ENCODE measurements around the gene COPG1. TPM values are rescaled to one million over a fixed set of nuclear protein-coding genes. Genes with fewer than 3 reads are reported as not detected.

COPG1 gene
- total and polyA plus RNA-seq, 2 experiments from 2014 or later, result 50.0 to 106 TPM

DNA sequence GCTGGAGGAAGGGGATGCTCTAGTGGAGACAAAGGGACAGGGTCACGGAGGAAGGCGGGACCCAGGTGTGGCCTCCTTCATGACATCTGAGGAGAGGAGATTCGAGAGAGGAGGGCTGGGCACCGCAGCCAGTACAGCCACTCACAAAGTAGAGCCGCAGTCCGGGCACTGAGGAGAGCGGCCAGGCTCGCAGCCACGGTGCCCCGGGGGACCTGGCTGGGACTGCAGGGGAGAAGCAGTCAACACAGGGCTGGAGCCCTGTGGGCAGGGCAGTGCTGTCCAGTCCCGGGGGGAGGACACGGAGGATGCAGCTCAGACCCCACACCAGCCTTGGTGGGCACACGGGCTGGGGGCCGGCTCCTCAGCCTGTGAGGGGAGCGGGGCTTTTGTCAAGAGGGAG, 69.5 kb downstream of the COPG1 start:
- H3K27me3 Mint-ChIP-seq (ENCODE audit: insufficient read depth, low read depth, poor library complexity), result peaks cover 14% of the 10 kb centered on the region

DNA sequence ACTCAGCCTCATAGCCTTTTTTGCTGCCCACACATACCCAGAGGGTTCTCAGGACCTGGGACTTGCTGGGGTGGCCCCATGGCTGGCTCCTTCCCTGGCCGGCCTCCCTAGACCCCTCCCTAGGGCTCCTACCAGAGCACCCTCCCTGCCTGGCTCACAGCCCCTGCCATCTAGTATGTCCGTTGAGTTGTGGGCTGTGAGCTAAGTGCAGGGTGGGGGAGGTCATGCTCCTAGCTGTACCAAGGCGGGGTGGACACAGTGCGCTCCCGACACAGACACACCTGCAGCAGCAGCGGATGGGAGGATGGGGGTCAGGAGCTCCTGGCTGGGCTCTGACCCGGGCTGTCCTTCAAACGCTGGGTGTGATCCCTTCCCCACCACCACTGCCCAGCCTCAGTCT, 70.9 kb downstream of the COPG1 start:
- no peaks in the 10 kb centered on the region for H3K4me1 ChIP-seq (ENCODE audit: insufficient read depth)
- no peak overlapping the region for H3K4me2 ChIP-seq
- H3K4me3 ChIP-seq, result no peak overlapping the region
- Mint-ChIP-seq H3K27ac (no peak overlapping the region), H3K9me3 (no peaks in the 10 kb centered on the region), H3K27me3 (ENCODE audit: insufficient read depth, low read depth, poor library complexity) (peaks cover 11% of the 10 kb centered on the region), H3K36me3 (ENCODE audit: low read depth) (peaks cover 6% of the 10 kb centered on the region; the same call in 2 of the 3 replicates), H3K4me1 (peaks cover 3% of the 10 kb centered on the region; the same call in 1 of the 3 replicates), H3K4me3 (no peak overlapping the region)
- no peaks in the 10 kb centered on the region for H3K36me3 ChIP-seq (ENCODE audit: insufficient read depth)
- no peaks in the 10 kb centered on the region for H3F3A ChIP-seq (replicated peaks; ENCODE audit: low read depth)
- H3K9me2 ChIP-seq (ENCODE audit: insufficient read depth), result no peaks in the 10 kb centered on the region
- DNase-seq (ENCODE audit: low spot score) (no peak), ATAC-seq (no peak)
- no peak overlapping the region for H3K27ac ChIP-seq (ENCODE audit: low read depth)
- peaks cover 11% of the 10 kb centered on the region for H3K79me2 ChIP-seq (replicated peaks; ENCODE audit: insufficient read depth)
- H3K27me3 ChIP-seq (ENCODE audit: insufficient read depth), result no peaks in the 10 kb centered on the region
- no peaks in the 10 kb centered on the region for H4K20me1 ChIP-seq (replicated peaks; ENCODE audit: insufficient read depth)
- no peak overlapping the region for H2AFZ ChIP-seq
- TF ChIP-seq, protein P1, sequence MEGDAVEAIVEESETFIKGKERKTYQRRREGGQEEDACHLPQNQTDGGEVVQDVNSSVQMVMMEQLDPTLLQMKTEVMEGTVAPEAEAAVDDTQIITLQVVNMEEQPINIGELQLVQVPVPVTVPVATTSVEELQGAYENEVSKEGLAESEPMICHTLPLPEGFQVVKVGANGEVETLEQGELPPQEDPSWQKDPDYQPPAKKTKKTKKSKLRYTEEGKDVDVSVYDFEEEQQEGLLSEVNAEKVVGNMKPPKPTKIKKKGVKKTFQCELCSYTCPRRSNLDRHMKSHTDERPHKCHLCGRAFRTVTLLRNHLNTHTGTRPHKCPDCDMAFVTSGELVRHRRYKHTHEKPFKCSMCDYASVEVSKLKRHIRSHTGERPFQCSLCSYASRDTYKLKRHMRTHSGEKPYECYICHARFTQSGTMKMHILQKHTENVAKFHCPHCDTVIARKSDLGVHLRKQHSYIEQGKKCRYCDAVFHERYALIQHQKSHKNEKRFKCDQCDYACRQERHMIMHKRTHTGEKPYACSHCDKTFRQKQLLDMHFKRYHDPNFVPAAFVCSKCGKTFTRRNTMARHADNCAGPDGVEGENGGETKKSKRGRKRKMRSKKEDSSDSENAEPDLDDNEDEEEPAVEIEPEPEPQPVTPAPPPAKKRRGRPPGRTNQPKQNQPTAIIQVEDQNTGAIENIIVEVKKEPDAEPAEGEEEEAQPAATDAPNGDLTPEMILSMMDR (conservative IDR thresholded peaks at IDR 0.05; ENCODE audit: low read depth in 2 of 2), result no peak
- TF ChIP-seq EZH2 (IDR thresholded peaks at IDR 0.05; ENCODE audit: low read depth, unreplicated experiment) (no peak), POLR2AphosphoS5 (IDR thresholded peaks at IDR 0.05; ENCODE audit: low read depth) (no peak)

More for the DNA sequence above, 69.5 kb downstream of the COPG1 start:
- H3K36me3 Mint-ChIP-seq (ENCODE audit: low read depth), result peaks cover 4% of the 10 kb centered on the region; the same call in 2 of the 3 replicates
- Histone ChIP-seq H3K27me3 (ENCODE audit: insufficient read depth) (no peaks in the 10 kb centered on the region), H3K4me3 (no peak overlapping the region), H3K4me2 (no peak overlapping the region), H3F3A (replicated peaks; ENCODE audit: low read depth) (no peaks in the 10 kb centered on the region), H3K9me2 (ENCODE audit: insufficient read depth) (no peaks in the 10 kb centered on the region), H2AFZ (no peak overlapping the region), H3K79me2 (replicated peaks; ENCODE audit: insufficient read depth) (peaks cover 11% of the 10 kb centered on the region), H4K20me1 (replicated peaks; ENCODE audit: insufficient read depth) (no peaks in the 10 kb centered on the region), H3K36me3 (ENCODE audit: insufficient read depth) (no peaks in the 10 kb centered on the region), H3K27ac (ENCODE audit: low read depth) (no peak overlapping the region), H3K4me1 (ENCODE audit: insufficient read depth) (peaks cover 7% of the 10 kb centered on the region)
- peak overlapping the region; percentile 20; the same call in 1 of the 3 replicates for H3K4me3 Mint-ChIP-seq
- no peaks in the 10 kb centered on the region for H3K9me3 Mint-ChIP-seq
- H3K4me1 Mint-ChIP-seq, result peaks cover 7% of the 10 kb centered on the region
- H3K27ac Mint-ChIP-seq, result no peak overlapping the region
- TF ChIP-seq, protein P2, sequence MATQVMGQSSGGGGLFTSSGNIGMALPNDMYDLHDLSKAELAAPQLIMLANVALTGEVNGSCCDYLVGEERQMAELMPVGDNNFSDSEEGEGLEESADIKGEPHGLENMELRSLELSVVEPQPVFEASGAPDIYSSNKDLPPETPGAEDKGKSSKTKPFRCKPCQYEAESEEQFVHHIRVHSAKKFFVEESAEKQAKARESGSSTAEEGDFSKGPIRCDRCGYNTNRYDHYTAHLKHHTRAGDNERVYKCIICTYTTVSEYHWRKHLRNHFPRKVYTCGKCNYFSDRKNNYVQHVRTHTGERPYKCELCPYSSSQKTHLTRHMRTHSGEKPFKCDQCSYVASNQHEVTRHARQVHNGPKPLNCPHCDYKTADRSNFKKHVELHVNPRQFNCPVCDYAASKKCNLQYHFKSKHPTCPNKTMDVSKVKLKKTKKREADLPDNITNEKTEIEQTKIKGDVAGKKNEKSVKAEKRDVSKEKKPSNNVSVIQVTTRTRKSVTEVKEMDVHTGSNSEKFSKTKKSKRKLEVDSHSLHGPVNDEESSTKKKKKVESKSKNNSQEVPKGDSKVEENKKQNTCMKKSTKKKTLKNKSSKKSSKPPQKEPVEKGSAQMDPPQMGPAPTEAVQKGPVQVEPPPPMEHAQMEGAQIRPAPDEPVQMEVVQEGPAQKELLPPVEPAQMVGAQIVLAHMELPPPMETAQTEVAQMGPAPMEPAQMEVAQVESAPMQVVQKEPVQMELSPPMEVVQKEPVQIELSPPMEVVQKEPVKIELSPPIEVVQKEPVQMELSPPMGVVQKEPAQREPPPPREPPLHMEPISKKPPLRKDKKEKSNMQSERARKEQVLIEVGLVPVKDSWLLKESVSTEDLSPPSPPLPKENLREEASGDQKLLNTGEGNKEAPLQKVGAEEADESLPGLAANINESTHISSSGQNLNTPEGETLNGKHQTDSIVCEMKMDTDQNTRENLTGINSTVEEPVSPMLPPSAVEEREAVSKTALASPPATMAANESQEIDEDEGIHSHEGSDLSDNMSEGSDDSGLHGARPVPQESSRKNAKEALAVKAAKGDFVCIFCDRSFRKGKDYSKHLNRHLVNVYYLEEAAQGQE (IDR thresholded peaks at IDR 0.05; ENCODE audit: unreplicated experiment), result no peak
- TF ChIP-seq POLR2AphosphoS5 (IDR thresholded peaks at IDR 0.05; ENCODE audit: low read depth) (no peak), CREB1 (CRISPR knock-in tag; IDR thresholded peaks at IDR 0.05; ENCODE audit: low read depth) (no peak), ZNF331 (CRISPR knock-in tag; IDR thresholded peaks at IDR 0.05; ENCODE audit: low read depth) (no peak), EZH2phosphoT487 (IDR thresholded peaks at IDR 0.05; ENCODE audit: unreplicated experiment) (no peak)
- TF ChIP-seq, protein P3, sequence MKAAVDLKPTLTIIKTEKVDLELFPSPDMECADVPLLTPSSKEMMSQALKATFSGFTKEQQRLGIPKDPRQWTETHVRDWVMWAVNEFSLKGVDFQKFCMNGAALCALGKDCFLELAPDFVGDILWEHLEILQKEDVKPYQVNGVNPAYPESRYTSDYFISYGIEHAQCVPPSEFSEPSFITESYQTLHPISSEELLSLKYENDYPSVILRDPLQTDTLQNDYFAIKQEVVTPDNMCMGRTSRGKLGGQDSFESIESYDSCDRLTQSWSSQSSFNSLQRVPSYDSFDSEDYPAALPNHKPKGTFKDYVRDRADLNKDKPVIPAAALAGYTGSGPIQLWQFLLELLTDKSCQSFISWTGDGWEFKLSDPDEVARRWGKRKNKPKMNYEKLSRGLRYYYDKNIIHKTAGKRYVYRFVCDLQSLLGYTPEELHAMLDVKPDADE (IDR thresholded peaks at IDR 0.05), result no peak
- ATAC-seq, result no peak
- no peak for DNase-seq (ENCODE audit: low spot score)
